GM21529 (cell line): ENCODE data around the gene SH3GL1.
A peak's percentile ranks its signal among the peaks of the same experiment; 100 is the strongest.

Source experiments
- ATAC-seq: cut with Tn5 transposase; IDR thresholded peaks from one replicate; pipeline ENCODE4 v1.9.1; 2021; ENCODE audit not compliant: unreplicated experiment

Gene SH3GL1

GRCh38 chr19:4432918-4433506 lies 32.7 kb upstream of the SH3GL1 start:
- no peak for ATAC-seq

- peak; percentile 47 for ATAC-seq
These were observed 31.7 kb upstream of the SH3GL1 start for GRCh38 chr19:4431808-4432674.

DNA sequence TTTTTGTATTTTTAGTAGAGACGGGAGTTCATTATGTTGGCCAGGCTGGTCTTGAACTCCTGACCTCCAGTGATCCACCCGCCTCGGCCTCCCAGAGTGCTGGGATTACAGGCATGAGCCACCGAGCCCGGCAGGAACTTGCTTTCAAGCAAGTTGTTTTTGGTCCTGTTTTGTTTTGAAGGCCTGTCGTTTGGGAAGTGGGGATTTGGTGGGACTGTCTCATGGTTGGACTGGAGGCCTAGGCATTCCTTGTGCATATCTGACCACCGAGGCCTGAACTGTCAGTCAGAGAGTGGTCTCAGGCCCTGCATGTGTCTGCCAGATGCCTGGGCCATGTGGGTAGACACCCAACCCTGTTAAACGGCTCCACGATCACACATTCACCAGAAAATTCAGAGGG lies 30.9 kb upstream of the SH3GL1 start:
- ATAC-seq, result no peak

DNA sequence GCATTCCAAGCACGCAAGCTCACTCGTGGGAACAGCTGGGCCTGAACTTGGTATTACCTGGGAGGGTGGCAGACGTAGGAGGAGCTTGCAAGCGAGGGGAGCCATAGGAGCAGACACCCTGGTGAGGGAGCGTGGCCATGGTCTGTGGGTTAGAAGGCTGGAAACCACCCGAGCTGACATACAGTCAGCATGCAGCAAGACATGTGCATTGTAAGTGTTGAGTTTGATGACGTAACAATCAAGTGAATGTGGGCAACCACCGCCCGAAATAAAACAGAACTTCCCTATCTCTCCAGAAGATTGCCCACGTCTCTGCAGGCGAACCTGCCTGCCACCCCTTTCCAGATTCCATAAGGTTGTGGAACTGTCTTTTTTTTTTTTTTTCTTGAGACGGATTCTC lies 30.4 kb upstream of the SH3GL1 start:
- ATAC-seq, result no peak

DNA sequence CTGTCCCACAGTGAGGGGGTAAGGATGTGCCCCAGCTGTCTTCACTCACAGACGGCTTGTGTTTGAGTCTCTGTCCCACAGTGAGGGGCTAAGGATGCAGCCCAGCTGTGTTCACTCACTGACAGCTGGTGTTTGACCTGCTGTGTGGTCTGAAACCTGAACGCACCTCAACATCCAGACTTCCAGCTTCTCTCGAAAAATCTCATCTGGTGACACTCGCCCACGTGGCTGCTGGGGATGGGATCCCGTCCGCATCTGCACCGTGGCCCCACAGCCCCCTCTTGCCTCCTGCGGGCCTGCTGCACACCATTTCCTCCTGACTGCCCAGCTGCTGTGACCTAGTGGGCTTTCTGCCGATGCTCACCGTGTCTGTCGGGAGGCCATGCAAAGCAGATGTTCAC lies 29.4 kb upstream of the SH3GL1 start:
- no peak for ATAC-seq

DNA sequence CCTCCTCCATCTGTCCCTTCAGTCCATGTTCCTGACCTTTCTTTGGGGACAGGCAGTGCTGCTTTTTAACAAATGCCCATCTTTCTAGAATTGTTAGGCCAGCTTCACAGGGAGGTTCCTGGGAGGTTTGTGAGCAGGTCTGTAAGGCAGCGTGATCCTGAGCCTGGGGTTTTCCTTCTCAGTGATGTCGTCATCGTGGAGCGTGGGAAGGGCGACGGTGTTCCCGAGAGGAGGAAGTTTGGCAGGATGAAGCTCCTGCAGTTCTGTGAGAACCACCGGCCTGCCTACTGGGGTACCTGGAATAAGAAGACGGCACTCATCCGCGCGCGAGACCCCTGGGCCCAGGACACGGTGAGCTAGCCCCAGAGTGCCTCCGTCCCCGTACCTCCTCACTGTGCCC lies 28.9 kb upstream of the SH3GL1 start:
- no peak for ATAC-seq

- ATAC-seq, result no peak
These were observed 28.1 kb upstream of the SH3GL1 start for GRCh38 chr19:4428326-4428975.

DNA sequence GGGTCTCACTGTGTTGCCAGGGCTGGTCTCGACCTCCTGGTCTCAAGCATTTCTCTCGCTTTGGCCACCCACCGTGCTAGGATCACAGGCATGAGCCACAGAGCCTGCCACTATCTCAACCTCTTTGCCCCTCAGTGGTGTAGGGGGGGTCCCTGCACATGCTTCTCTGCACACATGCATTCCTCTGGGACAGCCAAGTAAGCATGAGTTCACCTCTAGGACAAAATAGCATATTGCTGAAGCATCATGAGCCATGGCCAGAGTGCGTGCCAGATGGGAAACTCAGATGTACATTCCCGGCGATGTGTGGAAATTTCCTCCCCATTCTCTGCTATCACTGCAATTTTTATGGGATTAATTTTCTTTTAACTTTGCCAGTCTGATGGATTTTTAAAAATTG lies 25.2 kb upstream of the SH3GL1 start:
- ATAC-seq, result no peak

DNA sequence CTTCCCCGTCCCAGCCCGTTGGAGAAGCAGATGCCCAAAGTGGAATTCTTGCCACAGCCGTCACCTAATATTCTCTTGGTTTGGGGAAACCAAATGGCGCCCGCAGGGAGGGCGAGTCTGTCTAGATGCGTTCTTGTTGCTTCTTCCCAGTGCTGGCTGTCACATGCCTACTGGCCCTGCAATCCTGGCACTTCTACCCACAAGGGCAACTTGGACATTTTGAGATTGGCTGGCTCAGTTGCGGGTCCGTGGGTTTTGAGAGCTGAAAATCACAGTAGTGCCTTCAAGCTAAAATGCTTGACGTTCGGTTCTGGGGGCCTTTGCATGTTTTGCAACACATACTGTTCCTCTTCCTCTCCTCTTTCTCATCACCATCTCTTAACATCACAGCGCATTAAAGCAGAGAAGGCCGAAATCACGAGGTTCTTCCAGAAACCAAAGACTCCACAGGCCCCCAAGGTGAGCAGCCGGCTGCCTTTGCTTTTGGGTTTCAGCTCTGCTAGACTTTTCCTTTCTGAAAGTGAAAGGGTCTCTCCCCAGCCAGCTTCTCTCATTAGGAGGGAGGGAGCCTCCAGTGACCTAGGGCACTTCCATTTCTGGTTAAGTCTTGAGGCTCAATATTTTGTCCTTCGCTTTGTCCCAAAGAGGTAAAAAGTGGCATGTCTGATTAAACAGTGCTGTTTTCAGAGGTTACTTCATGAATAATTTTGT lies 23.2 kb upstream of the SH3GL1 start:
- no peak for ATAC-seq

DNA sequence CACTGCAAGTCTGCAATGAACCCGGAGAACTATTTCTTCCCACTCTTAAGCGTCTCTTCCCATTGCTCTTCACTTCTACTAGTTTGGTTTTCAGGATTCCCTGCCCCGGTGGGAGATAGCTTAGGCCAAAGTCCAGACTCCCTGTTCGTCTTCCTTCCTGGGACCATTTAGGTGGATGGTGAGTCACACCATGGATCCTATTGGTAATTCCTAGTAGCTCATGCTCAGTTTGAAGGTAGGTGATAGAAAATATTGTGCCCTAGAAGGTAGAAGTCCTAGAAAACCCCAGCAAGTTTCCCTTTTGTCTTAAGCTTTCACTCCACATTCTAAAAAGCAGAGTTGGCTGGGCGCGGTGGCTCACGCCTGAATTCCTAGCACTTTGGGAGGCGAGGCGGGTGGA lies 15.9 kb upstream of the SH3GL1 start:
- ATAC-seq, result no peak

DNA sequence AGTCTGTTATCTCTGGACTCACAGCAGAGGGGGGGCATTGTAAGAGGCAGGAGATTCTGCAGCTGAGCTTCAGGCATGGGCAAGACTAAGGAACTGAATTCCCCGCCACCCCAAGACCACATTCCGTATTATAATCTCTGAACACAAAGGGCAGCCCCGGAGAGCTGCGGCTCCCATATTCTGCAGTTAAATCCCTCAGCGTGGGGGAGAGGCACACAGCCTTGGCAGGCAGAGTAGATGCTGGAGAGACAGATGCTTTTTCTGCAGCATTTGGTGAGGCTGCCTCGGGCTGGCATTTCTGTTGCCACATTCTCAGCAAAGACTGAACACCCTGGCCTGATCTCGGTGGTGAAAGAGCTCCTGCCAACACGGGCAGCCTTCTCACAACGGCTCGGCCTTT lies 15.0 kb upstream of the SH3GL1 start:
- ATAC-seq, result no peak

- no peak for ATAC-seq
These were observed 14.5 kb upstream of the SH3GL1 start for GRCh38 chr19:4414800-4415321.

DNA sequence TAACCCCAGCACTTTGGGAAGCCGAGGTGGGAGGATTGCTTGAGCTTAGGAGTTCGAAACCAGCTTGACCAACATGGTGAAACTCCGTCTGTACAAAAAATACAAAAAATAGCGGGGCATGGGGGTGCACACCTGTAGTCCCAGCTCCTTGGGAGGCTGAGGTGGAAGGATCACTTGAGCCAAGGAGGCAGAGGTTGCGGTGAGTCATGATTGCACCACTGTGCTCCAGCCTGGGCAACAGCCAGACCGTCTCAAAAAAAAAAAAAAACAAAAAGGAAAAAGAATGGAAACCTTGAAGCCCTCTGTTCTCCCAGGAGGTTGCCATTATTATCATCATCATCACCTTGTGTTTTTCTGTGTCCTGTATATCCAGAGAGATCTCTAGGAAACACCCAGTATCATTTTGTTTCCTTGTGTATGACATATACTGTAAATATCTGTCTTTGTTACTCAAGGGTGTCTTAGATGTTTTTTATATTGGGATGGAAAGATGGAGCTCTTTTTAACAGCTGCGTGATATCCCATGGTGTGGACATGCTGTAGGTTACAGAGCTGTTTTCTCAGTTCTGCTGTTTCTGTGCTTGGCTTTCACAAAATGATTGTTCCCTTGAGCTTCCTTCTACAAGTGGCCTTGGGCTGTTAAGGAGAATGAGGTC lies 13.9 kb upstream of the SH3GL1 start:
- ATAC-seq, result no peak

- no peak for ATAC-seq
These were observed 13.2 kb upstream of the SH3GL1 start for GRCh38 chr19:4413588-4413987.

DNA sequence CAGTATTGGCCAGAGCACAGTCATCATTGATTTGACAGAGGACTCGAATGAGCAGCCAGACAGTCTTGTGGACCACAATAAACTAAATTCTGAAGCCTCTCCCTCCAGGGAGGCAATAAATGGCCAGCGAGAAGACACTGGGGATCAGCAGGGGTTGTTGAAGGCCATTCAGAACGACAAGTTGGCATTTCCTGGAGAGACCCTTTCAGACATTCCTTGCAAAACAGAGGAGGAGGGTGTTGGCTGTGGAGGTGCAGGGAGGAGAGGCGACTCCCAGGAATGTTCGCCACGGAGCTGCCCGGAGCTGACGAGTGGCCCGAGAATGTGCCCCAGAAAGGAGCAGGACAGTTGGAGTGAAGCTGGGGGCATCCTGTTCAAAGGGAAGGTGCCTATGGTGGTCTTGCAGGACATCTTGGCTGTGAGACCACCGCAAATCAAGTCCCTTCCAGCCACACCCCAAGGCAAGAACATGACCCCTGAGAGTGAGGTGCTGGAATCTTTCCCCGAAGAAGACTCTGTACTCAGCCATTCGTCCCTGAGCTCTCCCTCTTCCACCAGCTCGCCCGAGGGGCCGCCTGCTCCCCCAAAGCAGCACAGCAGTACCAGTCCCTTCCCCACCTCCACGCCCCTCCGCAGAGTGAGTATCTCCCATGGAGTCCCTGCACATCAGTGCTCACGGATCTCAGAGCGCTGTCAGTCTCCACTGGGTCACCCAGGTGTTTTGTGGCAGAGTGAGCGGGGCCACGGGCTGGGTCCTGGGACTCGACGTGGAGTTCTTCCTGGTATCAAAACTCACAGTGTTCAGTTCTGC lies 9.0 kb upstream of the SH3GL1 start:
- no peak for ATAC-seq

- ATAC-seq, result no peak
These were observed 6.3 kb upstream of the SH3GL1 start for GRCh38 chr19:4406626-4407025.

GRCh38 chr19:4405977-4406376 lies 5.6 kb upstream of the SH3GL1 start:
- no peak for ATAC-seq

- ATAC-seq, result no peak
These were observed 2.8 kb upstream of the SH3GL1 start for GRCh38 chr19:4403005-4403761.
